HEK293 (cell line): ENCODE measurements around the gene PHRF1.

Experiments
- CTCF ChIA-PET: fragments of 350-600 bp; formaldehyde crosslinking; extraction: SDS; loops from one replicate; lab custom pipeline; 2021; ENCODE audit warnings: antibody characterized with exemption; lab: Yijun Ruan, JAX
- POLR2A ChIA-PET: fragments of 300-600 bp; formaldehyde crosslinking; extraction: SDS; loops from one replicate; lab custom pipeline; 2020; ENCODE audit warnings: antibody characterized with exemption, inconsistent platforms; lab: Yijun Ruan, JAX
- H3K27ac ChIP-seq: fragments of 200-500 bp; sonication (Bioruptor generic); 2 replicates; pipeline ENCODE4 v1.5.1; 2014; ENCODE audit warnings: low read depth, low read length, control low read depth, inconsistent platforms; ENCODE audit errors: extremely low read depth
- H3K36me3 ChIP-seq, 2 experiments: fragments of 200-500 bp in 1 of 2; sonication (Bioruptor generic) in 1 of 2; 1 replicate in 1 of 2; 2 replicates in 1 of 2; pipeline ENCODE4 v1.5.1; 2014 to 2017; ENCODE audit warnings: inconsistent platforms in 2 of 2, low read length in 2 of 2; ENCODE audit not compliant: control insufficient read depth in 2 of 2, insufficient read depth in 1 of 2
- H3K4me1 ChIP-seq: fragments of 200-500 bp; sonication (Bioruptor generic); 2 replicates; pipeline ENCODE4 v1.5.1; 2014; ENCODE audit warnings: mild to moderate bottlenecking, low read length, inconsistent platforms; ENCODE audit not compliant: control insufficient read depth, insufficient read depth
- H3K4me3 ChIP-seq: 2 replicates; pipeline ENCODE4 v1.5.1; 2011; ENCODE audit warnings: low read depth, mild to moderate bottlenecking, control low read depth, low read length, moderate library complexity
- H3K9me3 ChIP-seq: fragments of 200-500 bp; sonication (Bioruptor generic); 2 replicates; pipeline ENCODE4 v1.5.1; 2014; ENCODE audit warnings: low read depth, low read length, inconsistent platforms; ENCODE audit not compliant: control insufficient read depth, insufficient read depth
- KLF7 ChIP-seq: fragments of 450-650 bp; formaldehyde crosslinking; IDR thresholded peaks from 2 replicates; pipeline ENCODE4 v1.5.1; 2016; ENCODE audit warnings: missing biosample characterization, missing genetic modification characterization, borderline replicate concordance
- KLF8 ChIP-seq: fragments of 450-650 bp; formaldehyde crosslinking; IDR thresholded peaks from 2 replicates; pipeline ENCODE4 v1.5.1; 2016; ENCODE audit warnings: missing biosample characterization, missing genetic modification characterization
- OSR2 ChIP-seq: fragments of 450-650 bp; formaldehyde crosslinking; IDR thresholded peaks from 2 replicates; pipeline ENCODE4 v1.5.1; 2016; ENCODE audit warnings: missing biosample characterization, missing genetic modification characterization
- SP3 ChIP-seq: fragments of 450-650 bp; formaldehyde crosslinking; IDR thresholded peaks from 2 replicates; pipeline ENCODE4 v1.5.1; 2016; ENCODE audit warnings: missing biosample characterization, missing genetic modification characterization
- ZNF10 ChIP-seq: fragments of 450-650 bp; formaldehyde crosslinking; IDR thresholded peaks from 2 replicates; pipeline ENCODE4 v1.5.1; 2017; ENCODE audit warnings: missing biosample characterization, missing genetic modification characterization
- ZNF140 ChIP-seq: fragments of 450-650 bp; formaldehyde crosslinking; IDR thresholded peaks from 2 replicates; pipeline ENCODE4 v1.5.1; 2016; ENCODE audit warnings: missing biosample characterization, missing genetic modification characterization
- ZNF16 ChIP-seq: fragments of 450-650 bp; formaldehyde crosslinking; IDR thresholded peaks from 2 replicates; pipeline ENCODE4 v1.5.1; 2016; ENCODE audit warnings: low read depth, missing biosample characterization, missing genetic modification characterization
- ZNF274 ChIP-seq, 2 experiments: fragments of 200-500 bp in 1 of 2; fragments of 450-650 bp in 1 of 2; sonication (Bioruptor generic) in 1 of 2; formaldehyde crosslinking in 1 of 2; IDR thresholded peaks; 2 replicates each; pipeline versions ENCODE4 v1.5.1 to v1.6.1; 2014 to 2016; ENCODE audit warnings: borderline replicate concordance in 1 of 2, inconsistent platforms in 1 of 2, low read length in 1 of 2, missing biosample characterization in 1 of 2, missing genetic modification characterization in 1 of 2
- ZNF394 ChIP-seq: fragments of 450-650 bp; formaldehyde crosslinking; IDR thresholded peaks from 2 replicates; pipeline ENCODE4 v1.5.1; 2016; ENCODE audit warnings: missing biosample characterization, missing genetic modification characterization, mild to moderate bottlenecking, moderate library complexity, borderline replicate concordance
- ZNF426 ChIP-seq: fragments of 450-650 bp; formaldehyde crosslinking; IDR thresholded peaks from 2 replicates; pipeline ENCODE4 v1.5.1; 2017; ENCODE audit warnings: missing biosample characterization, missing genetic modification characterization, mild to moderate bottlenecking, inconsistent platforms, moderate library complexity
- ZNF501 ChIP-seq: fragments of 450-650 bp; formaldehyde crosslinking; IDR thresholded peaks from 2 replicates; pipeline ENCODE4 v1.5.1; 2016; ENCODE audit warnings: missing biosample characterization, missing genetic modification characterization
- ZNF514 ChIP-seq: fragments of 450-650 bp; formaldehyde crosslinking; IDR thresholded peaks from 2 replicates; pipeline ENCODE4 v1.5.1; 2016; ENCODE audit warnings: missing biosample characterization, missing genetic modification characterization
- ZNF571 ChIP-seq: fragments of 450-650 bp; formaldehyde crosslinking; IDR thresholded peaks from 2 replicates; pipeline ENCODE4 v1.5.0; 2017; ENCODE audit warnings: missing biosample characterization, missing genetic modification characterization
- ZNF596 ChIP-seq: fragments of 450-650 bp; IDR thresholded peaks from 2 replicates; pipeline ENCODE4 v1.5.0; 2018; ENCODE audit warnings: missing biosample characterization, mild to moderate bottlenecking, missing genetic modification characterization, moderate library complexity
- ZNF624 ChIP-seq: fragments of 450-650 bp; formaldehyde crosslinking; IDR thresholded peaks from 2 replicates; pipeline ENCODE4 v1.5.1; 2017; ENCODE audit warnings: missing biosample characterization, missing genetic modification characterization
- ZNF677 ChIP-seq: fragments of 450-650 bp; IDR thresholded peaks from 2 replicates; pipeline ENCODE4 v1.5.0; 2018; ENCODE audit warnings: missing biosample characterization, mild to moderate bottlenecking, missing genetic modification characterization, moderate library complexity
- ZNF76 ChIP-seq: fragments of 450-650 bp; formaldehyde crosslinking; IDR thresholded peaks from 2 replicates; pipeline ENCODE4; 2016; ENCODE audit warnings: low read depth, missing biosample characterization, missing genetic modification characterization, borderline replicate concordance
- ZSCAN23 ChIP-seq: fragments of 450-650 bp; formaldehyde crosslinking; IDR thresholded peaks from 2 replicates; pipeline ENCODE4 v1.5.1; 2016; ENCODE audit warnings: missing biosample characterization, missing genetic modification characterization
- ZSCAN30 ChIP-seq: fragments of 450-650 bp; IDR thresholded peaks from 2 replicates; pipeline ENCODE4 v1.5.1; 2018; ENCODE audit warnings: missing biosample characterization, mild to moderate bottlenecking, missing genetic modification characterization, moderate library complexity
- ZSCAN5A ChIP-seq: fragments of 450-650 bp; formaldehyde crosslinking; IDR thresholded peaks from 2 replicates; pipeline ENCODE4 v1.5.1; 2016; ENCODE audit warnings: missing biosample characterization, missing genetic modification characterization
- ZXDB ChIP-seq: fragments of 450-650 bp; formaldehyde crosslinking; IDR thresholded peaks from 2 replicates; pipeline ENCODE4 v1.5.1; 2016; ENCODE audit warnings: missing biosample characterization, missing genetic modification characterization
- TF ChIP-seq, protein P1 (sequence below): fragments of 450-650 bp; formaldehyde crosslinking; IDR thresholded peaks from 2 replicates; pipeline ENCODE4 v1.5.1; 2016; ENCODE audit warnings: missing biosample characterization, missing genetic modification characterization
- TF ChIP-seq, protein P2 (sequence below): fragments of 450-650 bp; formaldehyde crosslinking; IDR thresholded peaks from 2 replicates; pipeline ENCODE4 v1.5.1; 2017; ENCODE audit warnings: missing biosample characterization, missing genetic modification characterization

Gene PHRF1

DNA sequence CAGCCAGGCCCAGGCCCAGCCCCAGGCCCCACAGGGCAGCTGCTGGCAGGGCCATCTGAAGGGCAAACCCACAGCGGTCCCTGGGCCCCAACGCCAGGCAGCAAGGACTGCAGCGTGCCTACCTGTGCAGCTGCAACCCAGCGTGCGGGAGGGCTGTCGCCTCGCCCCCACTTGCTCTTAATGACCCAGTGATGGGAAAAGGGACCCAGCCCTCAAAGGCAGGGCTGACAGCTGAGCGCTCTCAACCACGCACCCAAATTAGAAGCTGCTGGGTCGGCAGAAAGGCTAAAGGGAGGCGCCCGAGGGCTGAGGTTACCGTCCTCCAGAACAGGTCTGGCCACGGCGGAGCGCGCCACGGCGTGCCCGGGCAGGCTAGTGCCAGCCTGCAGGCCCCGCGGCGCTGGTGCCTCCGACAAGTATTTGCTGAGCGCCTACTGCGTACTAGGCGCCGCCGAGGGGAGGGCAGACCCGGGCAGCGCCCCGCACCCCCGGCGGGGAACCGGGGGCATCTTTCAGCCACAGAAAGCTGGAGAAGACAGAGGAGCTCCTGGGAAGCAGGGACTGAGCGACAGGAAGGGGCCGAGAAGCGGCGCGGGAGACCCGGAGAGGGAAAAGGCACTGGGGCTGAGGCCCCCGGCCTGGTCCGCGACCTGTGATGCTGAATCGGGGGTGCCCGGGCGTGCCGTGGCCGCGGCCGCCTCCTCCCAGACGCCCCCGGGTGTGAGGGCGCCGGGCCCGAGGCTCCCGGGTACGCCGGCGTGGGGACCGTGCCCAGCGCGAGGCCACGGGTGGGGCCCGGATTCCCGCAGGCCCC, 41.7 kb upstream of the PHRF1 start (continued):
- TF ChIP-seq, protein P1, sequence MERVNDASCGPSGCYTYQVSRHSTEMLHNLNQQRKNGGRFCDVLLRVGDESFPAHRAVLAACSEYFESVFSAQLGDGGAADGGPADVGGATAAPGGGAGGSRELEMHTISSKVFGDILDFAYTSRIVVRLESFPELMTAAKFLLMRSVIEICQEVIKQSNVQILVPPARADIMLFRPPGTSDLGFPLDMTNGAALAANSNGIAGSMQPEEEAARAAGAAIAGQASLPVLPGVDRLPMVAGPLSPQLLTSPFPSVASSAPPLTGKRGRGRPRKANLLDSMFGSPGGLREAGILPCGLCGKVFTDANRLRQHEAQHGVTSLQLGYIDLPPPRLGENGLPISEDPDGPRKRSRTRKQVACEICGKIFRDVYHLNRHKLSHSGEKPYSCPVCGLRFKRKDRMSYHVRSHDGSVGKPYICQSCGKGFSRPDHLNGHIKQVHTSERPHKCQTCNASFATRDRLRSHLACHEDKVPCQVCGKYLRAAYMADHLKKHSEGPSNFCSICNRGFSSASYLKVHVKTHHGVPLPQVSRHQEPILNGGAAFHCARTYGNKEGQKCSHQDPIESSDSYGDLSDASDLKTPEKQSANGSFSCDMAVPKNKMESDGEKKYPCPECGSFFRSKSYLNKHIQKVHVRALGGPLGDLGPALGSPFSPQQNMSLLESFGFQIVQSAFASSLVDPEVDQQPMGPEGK = peak; percentile 73
- 0 out of 2 replicates have a peak, but pooled peaks have one; percentile 21 for TF ChIP-seq ZNF501 (tag by site-specific recombination)
- TF ChIP-seq ZXDB (tag by site-specific recombination) = no peak
- TF ChIP-seq, protein P2, sequence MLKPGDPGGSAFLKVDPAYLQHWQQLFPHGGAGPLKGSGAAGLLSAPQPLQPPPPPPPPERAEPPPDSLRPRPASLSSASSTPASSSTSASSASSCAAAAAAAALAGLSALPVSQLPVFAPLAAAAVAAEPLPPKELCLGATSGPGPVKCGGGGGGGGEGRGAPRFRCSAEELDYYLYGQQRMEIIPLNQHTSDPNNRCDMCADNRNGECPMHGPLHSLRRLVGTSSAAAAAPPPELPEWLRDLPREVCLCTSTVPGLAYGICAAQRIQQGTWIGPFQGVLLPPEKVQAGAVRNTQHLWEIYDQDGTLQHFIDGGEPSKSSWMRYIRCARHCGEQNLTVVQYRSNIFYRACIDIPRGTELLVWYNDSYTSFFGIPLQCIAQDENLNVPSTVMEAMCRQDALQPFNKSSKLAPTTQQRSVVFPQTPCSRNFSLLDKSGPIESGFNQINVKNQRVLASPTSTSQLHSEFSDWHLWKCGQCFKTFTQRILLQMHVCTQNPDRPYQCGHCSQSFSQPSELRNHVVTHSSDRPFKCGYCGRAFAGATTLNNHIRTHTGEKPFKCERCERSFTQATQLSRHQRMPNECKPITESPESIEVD (tag by site-specific recombination) = no peak

GRCh38 chr11:535210-535518, 41.1 kb upstream of the PHRF1 start:
- TF ChIP-seq ZNF394 (tag by site-specific recombination) (no peak), ZNF677 (tag by site-specific recombination) (no peak), ZSCAN30 (tag by site-specific recombination) (no peak), ZNF140 (tag by site-specific recombination) (no peak), ZNF596 (no peak), ZNF571 (no peak), ZSCAN5A (no peak), SP3 (tag by site-specific recombination) (no peak), ZNF624 (tag by site-specific recombination) (no peak), ZNF76 (tag by site-specific recombination) (no peak), KLF8 (no peak), ZNF16 (tag by site-specific recombination) (no peak), ZSCAN23 (tag by site-specific recombination) (no peak), ZNF10 (tag by site-specific recombination) (no peak), ZNF514 (tag by site-specific recombination) (no peak), KLF7 (tag by site-specific recombination) (no peak), ZNF274 (IDR thresholded peaks at IDR 0.05; ENCODE audit: low read length) (no peak), ZNF274 (tag by site-specific recombination; IDR thresholded peaks at IDR 0.05; ENCODE audit: borderline replicate concordance) (no peak), OSR2 (no peak), ZNF426 (tag by site-specific recombination) (no peak)
- H3K9me3 ChIP-seq = no peaks in the 10 kb centered on the region
- peak overlapping the region; percentile 72 for H3K4me3 ChIP-seq
- CTCF ChIA-PET = interaction anchor here (0.6 to 1.4 kb wide), 3 partner anchors 16 to 187 kb away, joined by 3 read pairs; no protein-coding TSS in a partner anchor
- H3K36me3 ChIP-seq = peaks cover 0 to 37% of the 10 kb centered on the region in 2 experiments; a peak in 1 of 3 replicates
- no peaks in the 10 kb centered on the region for H3K4me1 ChIP-seq
- peak overlapping the region; percentile 83; the same call in 1 of the 2 replicates for H3K27ac ChIP-seq
- POLR2A ChIA-PET = interaction anchor here (0.7 to 2.7 kb wide), 8 partner anchors 20 to 261 kb away, joined by 3 to 11 read pairs (median 5); partner anchors contain the start of genes IRF7, PHRF1, RNH1 and TALDO1
